Measurements from ENCODE around the gene ADORA1.

ADORA1 gene

GRCh38 chr1:203182387-203182953, 54.9 kb downstream of the ADORA1 start:
- H3K4me2 ChIP-seq (ENCODE audit: insufficient read depth, low read length) = no peak overlapping the region
- no peaks in the 10 kb centered on the region for H3K4me1 ChIP-seq (ENCODE audit: insufficient read depth, low read length)
- DNase-seq (no peak), ATAC-seq (ENCODE audit: insufficient read depth, low read depth) (no peak)
- H4K20me1 ChIP-seq (ENCODE audit: insufficient read depth, low read length) = peaks cover 7% of the 10 kb centered on the region; the same call in 1 of the 2 replicates
- peaks cover 26% of the 10 kb centered on the region for H3K27me3 ChIP-seq (ENCODE audit: insufficient read depth, low read length, poor library complexity)
- no peak overlapping the region for H2AFZ ChIP-seq (ENCODE audit: low read depth, low read length)
- H3K9me3 ChIP-seq (ENCODE audit: insufficient read depth, low read length, severe bottlenecking) = no peaks in the 10 kb centered on the region
- no peaks in the 10 kb centered on the region for H3K79me2 ChIP-seq (ENCODE audit: insufficient read depth, low read length)
- H3K4me3 ChIP-seq (ENCODE audit: low read depth in 1 of 2, low read length in 2 of 2) = no peak overlapping the region
- no peaks in the 10 kb centered on the region for H3K36me3 ChIP-seq (ENCODE audit: insufficient read depth, low read length)
- no peak for TF ChIP-seq CTCF (IDR thresholded peaks at IDR 0.05; ENCODE audit: borderline replicate concordance, extremely low read depth, low read length, poor library complexity, severe bottlenecking)
- no peak for TF ChIP-seq EZH2 (IDR thresholded peaks at IDR 0.05; ENCODE audit: borderline replicate concordance, low read depth, low read length, severe bottlenecking)
- no peak overlapping the region for H3K27ac ChIP-seq (ENCODE audit: low read length)
- H3K9ac ChIP-seq (ENCODE audit: low read depth, low read length) = no peak overlapping the region

- DNase-seq (no peak), ATAC-seq (ENCODE audit: insufficient read depth, low read depth) (no peak)
- no peak overlapping the region for H3K4me3 ChIP-seq (ENCODE audit: low read depth in 1 of 2, low read length in 2 of 2)
- H3K27ac ChIP-seq (ENCODE audit: low read length) = no peak overlapping the region
- H3K9ac ChIP-seq (ENCODE audit: low read depth, low read length) = no peak overlapping the region
- H3K4me1 ChIP-seq (ENCODE audit: insufficient read depth, low read length) = no peaks in the 10 kb centered on the region
- no peaks in the 10 kb centered on the region for H3K79me2 ChIP-seq (ENCODE audit: insufficient read depth, low read length)
- no peaks in the 10 kb centered on the region for H3K9me3 ChIP-seq (ENCODE audit: insufficient read depth, low read length, severe bottlenecking)
- no peak overlapping the region for H2AFZ ChIP-seq (ENCODE audit: low read depth, low read length)
- peaks cover 25% of the 10 kb centered on the region for H3K27me3 ChIP-seq (ENCODE audit: insufficient read depth, low read length, poor library complexity)
- no peak overlapping the region for H3K4me2 ChIP-seq (ENCODE audit: insufficient read depth, low read length)
- no peaks in the 10 kb centered on the region for H3K36me3 ChIP-seq (ENCODE audit: insufficient read depth, low read length)
- TF ChIP-seq CTCF (IDR thresholded peaks at IDR 0.05; ENCODE audit: borderline replicate concordance, extremely low read depth, low read length, poor library complexity, severe bottlenecking) = no peak
- TF ChIP-seq EZH2 (IDR thresholded peaks at IDR 0.05; ENCODE audit: borderline replicate concordance, low read depth, low read length, severe bottlenecking) = no peak
- peaks cover 7% of the 10 kb centered on the region; the same call in 1 of the 2 replicates for H4K20me1 ChIP-seq (ENCODE audit: insufficient read depth, low read length)
These were observed 56.3 kb downstream of the ADORA1 start for GRCh38 chr1:203183828-203184227.

GRCh38 chr1:203184467-203184866, 56.9 kb downstream of the ADORA1 start:
- H3K79me2 ChIP-seq (ENCODE audit: insufficient read depth, low read length) = no peaks in the 10 kb centered on the region
- H3K9me3 ChIP-seq (ENCODE audit: insufficient read depth, low read length, severe bottlenecking) = no peaks in the 10 kb centered on the region
- no peaks in the 10 kb centered on the region for H3K36me3 ChIP-seq (ENCODE audit: insufficient read depth, low read length)
- no peak overlapping the region for H3K4me3 ChIP-seq (ENCODE audit: low read depth in 1 of 2, low read length in 2 of 2)
- ATAC-seq (ENCODE audit: insufficient read depth, low read depth) = no peak
- H3K27ac ChIP-seq (ENCODE audit: low read length) = no peak overlapping the region
- H2AFZ ChIP-seq (ENCODE audit: low read depth, low read length) = no peak overlapping the region
- H3K4me1 ChIP-seq (ENCODE audit: insufficient read depth, low read length) = no peaks in the 10 kb centered on the region
- H3K4me2 ChIP-seq (ENCODE audit: insufficient read depth, low read length) = no peak overlapping the region
- DNase-seq = no peak
- H3K27me3 ChIP-seq (ENCODE audit: insufficient read depth, low read length, poor library complexity) = peaks cover 30% of the 10 kb centered on the region
- TF ChIP-seq EZH2 (IDR thresholded peaks at IDR 0.05; ENCODE audit: borderline replicate concordance, low read depth, low read length, severe bottlenecking) = no peak
- no peak for TF ChIP-seq CTCF (IDR thresholded peaks at IDR 0.05; ENCODE audit: borderline replicate concordance, extremely low read depth, low read length, poor library complexity, severe bottlenecking)
- peaks cover 7% of the 10 kb centered on the region; the same call in 1 of the 2 replicates for H4K20me1 ChIP-seq (ENCODE audit: insufficient read depth, low read length)
- H3K9ac ChIP-seq (ENCODE audit: low read depth, low read length) = no peak overlapping the region
